SKM-1 treated with dmso at 0.1 percent for 144 hours (cell line): ENCODE data around the gene MATN4.

Experiments used
- DNase-seq: peaks from one replicate; lab custom pipeline; 2025; ENCODE audit not compliant: unreplicated experiment; lab: John Stamatoyannopoulos, UW

MATN4 gene

GRCh38 chr20:45254383-45255262, 53.5 kb downstream of the MATN4 start, which contains the start of gene SLPI:
Gene SLPI, minus strand, starts transcription at chr20:45254564. Its CDS starts 21 bp downstream, at chr20:45254543.
- peak; percentile 94 for DNase-seq

DNA sequence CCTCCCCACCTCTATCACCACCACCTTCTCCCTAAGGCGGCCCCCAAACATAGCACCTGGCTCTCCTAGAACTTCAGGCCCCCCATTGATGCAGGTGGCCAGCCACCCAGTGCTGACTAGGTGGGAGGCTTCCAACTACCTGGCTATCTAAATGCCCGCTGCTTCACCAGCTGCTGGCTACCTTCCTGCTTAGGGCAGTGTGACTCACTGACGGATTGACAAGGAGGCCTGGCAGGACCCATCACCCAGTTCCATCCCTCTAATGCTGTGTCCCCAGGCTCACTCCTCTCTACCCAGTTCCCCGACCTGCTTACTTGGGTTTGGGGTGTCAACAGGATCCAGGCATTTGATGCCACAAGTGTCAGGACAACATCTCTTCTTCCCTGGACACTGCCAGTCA, 54.8 kb downstream of the MATN4 start:
- no peak for DNase-seq

DNA sequence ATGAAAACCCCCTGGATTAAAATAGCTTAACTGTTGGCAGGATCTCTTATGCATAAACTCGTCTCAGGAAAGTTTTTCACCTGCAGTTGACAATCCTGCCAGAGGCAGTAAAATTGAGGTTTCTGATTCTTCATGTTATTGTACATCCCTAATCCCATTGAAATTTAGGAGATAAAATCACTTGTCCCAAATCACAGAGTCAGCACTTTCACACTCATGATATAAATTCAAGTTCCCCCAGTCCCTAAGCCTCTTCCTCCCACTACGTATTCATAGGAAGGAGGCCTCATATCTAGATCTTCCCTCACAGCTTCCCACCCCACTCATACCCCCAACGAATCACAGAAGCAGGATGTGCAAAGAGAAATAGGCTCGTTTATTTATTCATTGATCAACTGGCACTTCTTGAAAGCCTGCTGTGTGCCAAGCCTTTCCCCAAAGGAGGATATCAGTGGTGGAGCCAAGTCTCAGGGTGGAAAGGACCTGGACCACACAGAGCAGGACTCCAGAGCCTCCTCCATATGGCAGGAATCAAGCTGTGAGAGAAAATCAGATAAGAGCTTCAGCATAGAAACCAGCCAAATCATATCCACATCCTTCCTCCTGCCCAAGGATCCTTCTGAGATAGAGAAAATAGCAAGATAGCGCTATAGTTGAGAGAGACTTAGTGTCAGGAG, 56.1 kb downstream of the MATN4 start:
- no peak for DNase-seq

DNA sequence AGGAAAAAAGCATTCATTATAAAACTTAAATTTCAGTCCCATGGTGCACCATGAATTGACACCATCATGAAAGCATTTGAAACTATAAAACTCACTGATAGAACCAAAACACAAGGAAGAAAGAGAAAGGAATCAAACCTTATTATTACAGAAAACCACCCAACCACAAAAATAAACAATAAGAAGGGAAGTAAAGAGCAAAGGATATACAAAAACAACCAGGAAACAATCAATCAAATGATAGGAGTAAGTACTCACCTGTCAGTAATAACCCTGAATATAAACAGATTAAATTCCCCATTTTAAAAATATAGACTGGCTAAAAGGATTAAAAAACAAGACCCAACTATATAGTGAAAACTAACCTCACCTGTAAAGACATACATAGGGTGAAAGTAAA, 59.5 kb downstream of the MATN4 start:
- DNase-seq = no peak

- no peak for DNase-seq
Observed at GRCh38 chr20:45247865-45248264, 60.2 kb downstream of the MATN4 start.

DNA sequence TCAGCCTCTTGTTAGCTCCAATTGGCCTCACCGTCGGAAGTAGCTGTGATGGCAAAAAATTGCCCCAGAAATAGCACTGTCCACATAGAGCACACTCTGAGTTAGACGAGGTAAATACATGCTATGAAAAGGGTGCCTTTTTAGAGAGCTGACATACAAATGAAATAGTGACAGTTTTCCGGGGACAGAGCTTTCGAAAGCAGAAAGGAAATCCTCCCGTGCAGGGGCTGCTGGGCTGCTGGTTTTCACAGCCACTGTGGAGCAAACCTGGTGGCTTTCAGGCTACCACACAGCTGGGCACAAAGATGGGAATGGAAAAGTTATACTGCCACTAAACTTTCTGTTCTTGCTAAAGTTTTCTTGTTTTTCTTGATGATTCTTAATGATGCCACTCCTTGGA, 62.0 kb downstream of the MATN4 start:
- no peak for DNase-seq
